ENCODE measurements around the gene ZBTB7C. TPM values are rescaled to one million over a fixed set of nuclear protein-coding genes. Genes with fewer than 3 reads are reported as not detected.

ZBTB7C gene
- total RNA-seq, 1 donor from 2014 or later = 7.4 TPM

DNA sequence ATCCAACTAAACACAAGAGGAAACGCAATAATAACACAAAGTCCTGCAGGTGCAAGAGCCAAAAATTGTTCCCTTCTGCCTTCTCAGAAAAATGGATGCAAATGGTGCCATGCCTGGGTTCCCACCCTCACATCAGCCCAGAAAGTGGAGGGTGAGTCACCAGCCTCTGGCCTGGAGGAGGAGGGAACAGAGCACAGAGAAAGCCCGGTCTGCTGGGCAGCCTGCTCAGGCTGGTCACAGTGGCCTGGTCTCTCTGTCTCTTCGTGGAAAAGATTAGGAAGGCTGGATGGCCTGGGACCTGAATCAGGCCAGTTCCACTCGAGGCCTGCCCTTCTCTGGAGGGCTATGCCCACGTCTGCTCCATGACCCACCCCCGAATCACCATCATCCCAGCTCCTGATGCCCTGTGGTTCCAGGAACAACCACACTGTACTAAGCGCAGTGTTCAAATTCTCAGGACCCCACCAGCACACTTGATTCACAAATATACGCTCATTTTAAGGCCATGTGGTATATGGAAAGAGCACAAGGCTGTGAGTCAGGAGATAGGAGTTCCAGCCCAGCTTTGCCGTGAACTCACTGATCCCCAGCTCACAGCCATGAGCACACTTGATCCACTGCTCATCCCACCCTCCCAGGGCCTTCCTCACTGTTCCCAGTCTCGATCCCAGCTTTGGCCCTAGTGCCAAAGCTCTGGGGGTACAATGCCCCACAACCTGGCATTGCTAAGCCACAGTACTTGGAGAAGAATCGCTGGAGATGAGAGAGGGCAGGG lies 82.1 kb downstream of the ZBTB7C start:
- H3K9me3 Mint-ChIP-seq = peaks cover 3% of the 10 kb centered on the region
- H3K36me3 Mint-ChIP-seq = no peaks in the 10 kb centered on the region
- DNase-seq (ENCODE audit: low spot score in 2 of 2, unreplicated experiment in 2 of 2) = no peak
- H3K27ac Mint-ChIP-seq = no peak overlapping the region
- TF ChIP-seq, protein P1, sequence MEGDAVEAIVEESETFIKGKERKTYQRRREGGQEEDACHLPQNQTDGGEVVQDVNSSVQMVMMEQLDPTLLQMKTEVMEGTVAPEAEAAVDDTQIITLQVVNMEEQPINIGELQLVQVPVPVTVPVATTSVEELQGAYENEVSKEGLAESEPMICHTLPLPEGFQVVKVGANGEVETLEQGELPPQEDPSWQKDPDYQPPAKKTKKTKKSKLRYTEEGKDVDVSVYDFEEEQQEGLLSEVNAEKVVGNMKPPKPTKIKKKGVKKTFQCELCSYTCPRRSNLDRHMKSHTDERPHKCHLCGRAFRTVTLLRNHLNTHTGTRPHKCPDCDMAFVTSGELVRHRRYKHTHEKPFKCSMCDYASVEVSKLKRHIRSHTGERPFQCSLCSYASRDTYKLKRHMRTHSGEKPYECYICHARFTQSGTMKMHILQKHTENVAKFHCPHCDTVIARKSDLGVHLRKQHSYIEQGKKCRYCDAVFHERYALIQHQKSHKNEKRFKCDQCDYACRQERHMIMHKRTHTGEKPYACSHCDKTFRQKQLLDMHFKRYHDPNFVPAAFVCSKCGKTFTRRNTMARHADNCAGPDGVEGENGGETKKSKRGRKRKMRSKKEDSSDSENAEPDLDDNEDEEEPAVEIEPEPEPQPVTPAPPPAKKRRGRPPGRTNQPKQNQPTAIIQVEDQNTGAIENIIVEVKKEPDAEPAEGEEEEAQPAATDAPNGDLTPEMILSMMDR (IDR thresholded peaks at IDR 0.05; ENCODE audit: unreplicated experiment) = no peak
- H3K27me3 Mint-ChIP-seq (ENCODE audit: low read depth) = peaks cover 5% of the 10 kb centered on the region
- H3K4me3 Mint-ChIP-seq = no peak overlapping the region
- H3K4me1 Mint-ChIP-seq = peaks cover 15% of the 10 kb centered on the region

DNA sequence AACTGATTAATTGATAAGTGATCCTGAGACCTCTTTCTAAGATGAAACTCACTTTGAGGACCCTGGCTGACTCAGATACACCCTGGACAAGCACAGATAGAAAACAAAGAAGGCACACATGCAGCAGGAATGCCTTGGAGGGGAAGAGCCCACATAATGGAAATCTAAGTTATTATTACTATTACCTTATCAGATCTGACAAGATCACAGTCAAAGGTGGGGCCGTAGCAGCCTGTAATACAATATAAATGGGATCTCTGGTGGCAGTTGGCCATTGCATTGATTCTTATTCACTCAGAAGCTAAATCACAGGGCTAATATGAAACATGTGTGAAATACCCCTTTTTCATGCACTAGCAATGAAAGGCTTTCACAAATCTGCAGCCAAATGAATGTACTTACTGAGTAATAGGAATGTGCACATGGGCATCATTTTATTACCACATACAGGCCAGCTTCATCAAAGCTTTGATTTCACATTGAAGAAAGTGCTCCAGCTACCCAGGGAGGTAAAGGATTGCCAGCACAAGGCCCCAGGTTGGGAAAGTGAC lies 84.0 kb downstream of the ZBTB7C start:
- Mint-ChIP-seq H3K27me3 (ENCODE audit: low read depth) (no peaks in the 10 kb centered on the region), H3K36me3 (no peaks in the 10 kb centered on the region), H3K4me3 (no peak overlapping the region), H3K4me1 (peaks cover 21% of the 10 kb centered on the region), H3K9me3 (peaks cover 3% of the 10 kb centered on the region), H3K27ac (no peak overlapping the region)
- TF ChIP-seq, protein P1 (IDR thresholded peaks at IDR 0.05; ENCODE audit: unreplicated experiment) = no peak
- DNase-seq (ENCODE audit: low spot score in 2 of 2, unreplicated experiment in 2 of 2) = no peak

DNA sequence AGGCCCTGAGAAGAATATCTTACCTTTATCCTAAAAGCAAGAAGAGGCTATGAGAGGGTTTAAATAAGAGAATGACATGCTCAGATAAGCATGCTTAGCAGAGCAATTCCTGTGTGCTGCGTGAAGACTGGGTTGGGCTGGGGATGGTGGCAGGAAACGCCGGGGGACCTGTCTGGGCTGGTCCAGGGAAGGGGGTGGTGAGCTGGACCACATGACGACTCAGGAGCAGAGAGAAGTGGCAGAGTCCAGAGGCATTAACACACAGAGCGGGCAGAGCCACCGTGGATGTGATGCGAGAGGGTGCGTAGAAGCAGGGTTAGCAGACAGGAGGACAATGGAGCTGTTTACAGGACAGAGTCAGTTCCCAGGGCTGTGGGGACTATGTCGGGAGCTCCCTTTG lies 84.5 kb downstream of the ZBTB7C start:
- no peaks in the 10 kb centered on the region for H3K36me3 Mint-ChIP-seq
- DNase-seq (ENCODE audit: low spot score in 2 of 2, unreplicated experiment in 2 of 2) = no peak
- H3K9me3 Mint-ChIP-seq = peaks cover 3% of the 10 kb centered on the region
- TF ChIP-seq, protein P1 (IDR thresholded peaks at IDR 0.05; ENCODE audit: unreplicated experiment) = no peak
- no peak overlapping the region for H3K4me3 Mint-ChIP-seq
- peaks cover 26% of the 10 kb centered on the region for H3K4me1 Mint-ChIP-seq
- no peaks in the 10 kb centered on the region for H3K27me3 Mint-ChIP-seq (ENCODE audit: low read depth)
- H3K27ac Mint-ChIP-seq = peak overlapping the region; percentile 60

- no peak for DNase-seq (ENCODE audit: low spot score in 2 of 2, unreplicated experiment in 2 of 2)
- Mint-ChIP-seq H3K36me3 (no peaks in the 10 kb centered on the region), H3K9me3 (peaks cover 3% of the 10 kb centered on the region), H3K4me1 (peaks cover 35% of the 10 kb centered on the region), H3K27me3 (ENCODE audit: low read depth) (no peaks in the 10 kb centered on the region), H3K4me3 (no peak overlapping the region), H3K27ac (no peak overlapping the region)
- TF ChIP-seq, protein P1 (IDR thresholded peaks at IDR 0.05; ENCODE audit: unreplicated experiment) = no peak
Measured at GRCh38 chr18:48323151-48323550, 86.0 kb downstream of the ZBTB7C start.

- Mint-ChIP-seq H3K27me3 (ENCODE audit: low read depth) (no peaks in the 10 kb centered on the region), H3K4me3 (no peak overlapping the region), H3K9me3 (peaks cover 3% of the 10 kb centered on the region), H3K27ac (no peak overlapping the region), H3K4me1 (peaks cover 35% of the 10 kb centered on the region), H3K36me3 (no peaks in the 10 kb centered on the region)
- DNase-seq (ENCODE audit: low spot score in 2 of 2, unreplicated experiment in 2 of 2) = no peak
- TF ChIP-seq, protein P1 (IDR thresholded peaks at IDR 0.05; ENCODE audit: unreplicated experiment) = no peak
Measured at GRCh38 chr18:48321536-48321935, 87.6 kb downstream of the ZBTB7C start.

All from mesothelial cell of epicardium (in vitro differentiated cells).